HG02571 (cell line): ENCODE results near the gene RPL7L1.
A peak's percentile ranks its signal among the peaks of the same experiment; 100 is the strongest.

Experiments
- ATAC-seq: cut with Tn5 transposase; IDR thresholded peaks from one replicate; pipeline ENCODE4 v1.9.1; 2021; ENCODE audit warnings: mild to moderate bottlenecking, moderate library complexity; ENCODE audit not compliant: unreplicated experiment

Gene RPL7L1

GRCh38 chr6:42928986-42929820 lies 49.8 kb downstream of the RPL7L1 start, which contains the start of gene CNPY3:
CNPY3 (plus strand) TSS chr6:42929480; CDS start chr6:42929571, 91 bp downstream.
- ATAC-seq = peak; percentile 63

- ATAC-seq = peak; percentile 54
Observed at GRCh38 chr6:42929821-42930360, 50.5 kb downstream of the RPL7L1 start.

GRCh38 chr6:42932412-42932811 lies 53.0 kb downstream of the RPL7L1 start:
- no peak for ATAC-seq

GRCh38 chr6:42933205-42933604 lies 53.8 kb downstream of the RPL7L1 start:
- ATAC-seq = no peak

GRCh38 chr6:42935322-42935721 lies 55.9 kb downstream of the RPL7L1 start:
- no peak for ATAC-seq

- ATAC-seq = no peak
Observed at GRCh38 chr6:42936398-42936797, 57.0 kb downstream of the RPL7L1 start.

- ATAC-seq = no peak
Observed at GRCh38 chr6:42937548-42938427, 58.4 kb downstream of the RPL7L1 start.

GRCh38 chr6:42938428-42938796 lies 59.0 kb downstream of the RPL7L1 start:
- ATAC-seq = no peak

GRCh38 chr6:42938987-42939809 lies 59.8 kb downstream of the RPL7L1 start:
- no peak for ATAC-seq
